KOPT-K1 (cell line): ENCODE measurements around the gene CCDC137.

Source experiments
- H3K27ac ChIP-seq: fragments of 200-600 bp; sonication (generic); 2 replicates; pipeline ENCODE4 v1.5.1; 2016; ENCODE audit warnings: antibody characterized with exemption, mild to moderate bottlenecking, low read depth, low read length; ENCODE audit not compliant: poor library complexity, severe bottlenecking
- H3K36me3 ChIP-seq: fragments of 200-600 bp; sonication (generic); 2 replicates; pipeline ENCODE4 v1.5.1; 2017; ENCODE audit warnings: antibody characterized with exemption, mild to moderate bottlenecking, low read length, moderate library complexity; ENCODE audit not compliant: insufficient read depth
- H3K9me3 ChIP-seq: fragments of 200-600 bp; sonication (generic); 2 replicates; pipeline ENCODE4 v1.5.1; 2017; ENCODE audit warnings: antibody characterized with exemption, low read length, mild to moderate bottlenecking; ENCODE audit not compliant: insufficient read depth, poor library complexity, severe bottlenecking

The CCDC137 gene

DNA sequence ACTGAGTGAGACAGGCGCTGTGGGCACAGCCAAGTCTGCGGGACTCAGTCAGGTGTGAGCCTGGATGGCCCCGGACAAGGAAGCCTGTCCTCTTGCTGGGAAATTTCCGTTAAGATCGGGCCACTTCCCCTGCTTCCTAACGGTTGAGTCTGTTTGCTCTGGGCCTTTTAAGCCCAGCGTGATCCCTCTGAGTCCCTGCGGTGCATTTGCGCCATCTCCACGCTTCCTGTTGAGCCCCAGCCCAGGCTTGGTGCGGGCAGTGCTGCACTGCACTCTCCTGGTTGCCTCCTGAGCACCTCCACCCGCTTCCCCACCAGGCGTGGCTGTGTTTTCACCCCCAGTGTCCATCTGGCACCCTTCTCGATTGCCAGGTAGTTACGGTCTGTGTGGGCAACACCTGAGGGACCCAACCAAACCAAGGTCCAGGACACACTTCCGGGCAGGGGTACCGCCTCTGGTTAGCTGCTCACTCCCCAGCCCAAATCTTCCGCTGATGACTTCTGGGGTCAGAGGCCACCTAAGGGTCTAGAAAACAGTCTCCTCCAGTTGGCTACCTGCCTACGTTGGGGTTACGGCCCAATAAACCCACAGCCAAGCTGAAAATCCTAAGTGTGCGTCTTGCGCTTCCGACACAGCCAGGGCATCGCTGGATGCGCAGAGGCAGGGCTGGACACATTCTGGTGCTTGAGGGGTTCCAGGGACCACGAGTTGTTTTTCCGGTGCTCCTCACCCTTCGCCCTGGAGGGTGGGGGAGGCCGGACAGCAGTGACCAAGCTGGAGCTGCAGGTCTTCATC is 44.2 kb downstream of the CCDC137 start:
- Histone ChIP-seq H3K27ac (peak overlapping the region; percentile 66), H3K9me3 (no peaks in the 10 kb centered on the region), H3K36me3 (peaks cover 57% of the 10 kb centered on the region)

- peak within 1 kb of the TSS; percentile 66 for H3K27ac ChIP-seq
- peaks cover 57% of the 10 kb centered on the region for H3K36me3 ChIP-seq
- H3K9me3 ChIP-seq, result no peaks in the 10 kb centered on the region
These were observed 45.4 kb downstream of the CCDC137 start, which contains the start of gene SLC25A10 for GRCh38 chr17:81711814-81712467. TSS of gene SLC25A10 (plus strand) at chr17:81712284. CDS start at chr17:81712427, 143 bp downstream.

GRCh38 chr17:81712468-81713003 is 46.0 kb downstream of the CCDC137 start:
- H3K27ac ChIP-seq, result peak overlapping the region; percentile 66
- H3K36me3 ChIP-seq, result peaks cover 57% of the 10 kb centered on the region

GRCh38 chr17:81713004-81713555 is 46.5 kb downstream of the CCDC137 start:
- peaks cover 57% of the 10 kb centered on the region for H3K36me3 ChIP-seq
- H3K9me3 ChIP-seq, result no peaks in the 10 kb centered on the region
- H3K27ac ChIP-seq, result peak overlapping the region; percentile 66

More at GRCh38 chr17:81712468-81713003, 46.0 kb downstream of the CCDC137 start:
- no peaks in the 10 kb centered on the region for H3K9me3 ChIP-seq

GRCh38 chr17:81713556-81714411 is 47.2 kb downstream of the CCDC137 start:
- H3K27ac ChIP-seq, result peak overlapping the region; percentile 66
- peaks cover 55% of the 10 kb centered on the region for H3K36me3 ChIP-seq
- H3K9me3 ChIP-seq, result no peaks in the 10 kb centered on the region

DNA sequence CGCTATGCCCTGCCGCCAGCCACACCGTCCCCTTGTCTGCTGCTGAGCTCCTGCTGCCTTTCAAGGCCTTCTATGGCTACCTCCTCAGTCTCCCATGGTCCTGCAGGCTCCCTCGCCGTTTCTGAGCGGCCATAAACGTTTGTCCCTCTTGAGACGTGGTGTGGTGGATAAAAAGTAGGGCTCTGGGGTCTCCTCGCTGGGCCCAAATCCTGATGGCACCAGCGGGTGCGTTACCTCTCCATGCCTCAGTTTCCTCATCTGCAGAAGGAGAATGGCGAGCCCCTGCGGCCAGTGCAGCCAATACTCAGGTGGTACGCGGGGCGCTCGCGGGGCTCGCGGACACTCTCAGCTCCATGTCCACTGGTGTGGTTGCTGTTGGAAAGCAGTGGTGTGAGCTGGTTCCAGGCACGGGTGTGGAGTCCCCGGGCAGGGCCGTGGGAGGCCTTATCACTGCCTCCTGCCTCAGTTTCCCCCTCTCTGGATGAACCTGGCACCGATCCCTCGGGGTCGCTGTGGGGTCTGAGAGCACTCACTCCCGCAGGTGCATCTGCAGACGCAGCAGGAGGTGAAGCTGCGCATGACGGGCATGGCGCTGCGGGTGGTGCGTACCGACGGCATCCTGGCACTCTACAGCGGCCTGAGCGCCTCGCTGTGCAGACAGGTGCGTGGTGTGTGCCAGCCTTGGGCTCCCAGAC is 48.0 kb downstream of the CCDC137 start:
- H3K27ac ChIP-seq, result no peak overlapping the region

GRCh38 chr17:81715107-81715871 is 48.8 kb downstream of the CCDC137 start:
- Histone ChIP-seq H3K27ac (no peak overlapping the region), H3K36me3 (peaks cover 57% of the 10 kb centered on the region), H3K9me3 (no peaks in the 10 kb centered on the region)

More for the DNA sequence above, 48.0 kb downstream of the CCDC137 start:
- H3K9me3 ChIP-seq, result no peaks in the 10 kb centered on the region
- peaks cover 55% of the 10 kb centered on the region for H3K36me3 ChIP-seq

DNA sequence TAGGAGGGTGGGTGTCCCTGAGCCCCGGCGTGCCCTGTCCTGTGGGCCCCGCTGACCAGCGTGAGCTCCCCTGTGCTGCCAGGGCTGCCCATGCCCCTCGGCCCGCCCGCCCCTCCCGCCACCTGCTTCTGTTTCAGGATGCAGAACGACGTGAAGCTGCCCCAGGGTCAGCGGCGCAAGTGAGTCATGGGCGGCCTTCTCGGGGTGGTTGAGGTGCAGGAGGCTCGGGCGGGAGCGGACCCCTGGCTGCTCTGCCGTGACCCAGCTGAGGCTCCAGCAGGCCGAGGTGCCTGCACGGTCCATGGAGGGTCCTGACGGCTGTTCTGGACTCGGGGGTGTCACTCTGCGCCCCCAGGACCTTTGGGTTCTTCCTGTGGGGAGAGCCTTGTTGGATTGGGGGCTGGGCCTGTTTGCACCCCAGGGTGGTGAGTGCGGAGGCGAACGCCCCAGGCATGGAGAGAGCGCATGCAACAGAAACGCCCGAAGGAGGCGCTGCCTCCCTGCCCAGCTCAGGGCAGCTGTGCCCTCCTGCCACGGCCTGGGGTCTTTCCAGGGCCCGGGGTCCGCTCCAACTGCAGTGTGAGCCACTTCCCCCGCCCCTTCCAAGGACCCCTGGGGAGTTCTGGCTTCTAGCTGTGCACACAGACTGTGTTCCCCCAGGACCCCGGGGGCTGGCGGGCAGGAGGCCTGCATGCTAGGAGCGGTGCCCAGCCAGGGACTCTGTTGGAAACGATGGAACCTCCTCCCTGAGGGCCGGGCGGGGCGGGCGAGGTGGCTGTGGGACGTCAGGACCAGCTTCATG is 49.5 kb downstream of the CCDC137 start:
- no peak overlapping the region for H3K27ac ChIP-seq
- peaks cover 64% of the 10 kb centered on the region for H3K36me3 ChIP-seq
- H3K9me3 ChIP-seq, result no peaks in the 10 kb centered on the region

DNA sequence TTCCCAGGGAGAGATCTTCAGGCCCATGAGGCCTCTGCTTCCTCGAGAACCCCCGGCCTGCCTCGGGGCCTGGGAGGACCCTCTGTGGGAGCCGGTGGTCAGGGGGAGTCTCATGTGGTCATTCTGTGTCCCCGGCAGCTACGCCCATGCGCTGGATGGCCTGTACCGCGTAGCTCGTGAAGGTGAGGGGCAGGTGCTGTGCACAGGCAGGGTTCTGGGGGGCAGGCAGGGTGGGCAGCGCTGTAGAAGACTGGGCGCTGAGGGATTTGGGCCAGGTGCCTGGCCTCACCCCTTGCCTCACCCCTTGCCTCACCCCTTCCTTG is 50.1 kb downstream of the CCDC137 start:
- no peak overlapping the region for H3K27ac ChIP-seq
- H3K9me3 ChIP-seq, result no peaks in the 10 kb centered on the region
- H3K36me3 ChIP-seq, result peaks cover 67% of the 10 kb centered on the region

- Histone ChIP-seq H3K27ac (no peak overlapping the region), H3K9me3 (no peaks in the 10 kb centered on the region), H3K36me3 (peaks cover 67% of the 10 kb centered on the region)
These were observed 50.7 kb downstream of the CCDC137 start for GRCh38 chr17:81717049-81717765.

GRCh38 chr17:81717766-81718089 is 51.2 kb downstream of the CCDC137 start:
- peaks cover 67% of the 10 kb centered on the region for H3K36me3 ChIP-seq
- H3K9me3 ChIP-seq, result no peaks in the 10 kb centered on the region

GRCh38 chr17:81719410-81720266 is 53.1 kb downstream of the CCDC137 start:
- Histone ChIP-seq H3K9me3 (no peaks in the 10 kb centered on the region), H3K27ac (no peak overlapping the region), H3K36me3 (peaks cover 62% of the 10 kb centered on the region)

More at GRCh38 chr17:81717766-81718089, 51.2 kb downstream of the CCDC137 start:
- H3K27ac ChIP-seq, result no peak overlapping the region
